HL-60 (cell line): ENCODE data around the gene SLC35F3.

ENCODE experiments used
- SPI1 ChIP-seq: IDR thresholded peaks from 2 replicates; pipeline ENCODE4 v1.6.1; 2012; ENCODE audit warnings: low read depth, mild to moderate bottlenecking, borderline replicate concordance
- TF ChIP-seq, protein P1 (sequence below): IDR thresholded peaks from one replicate; pipeline ENCODE4 v1.5.1; 2011; ENCODE audit warnings: low read length, control low read depth, inconsistent platforms; ENCODE audit not compliant: insufficient read depth
- TF ChIP-seq, protein P2 (sequence below): IDR thresholded peaks from 2 replicates; pipeline ENCODE4 v1.6.1; 2012; ENCODE audit warnings: low read depth; ENCODE audit not compliant: insufficient replicate concordance

DNA sequence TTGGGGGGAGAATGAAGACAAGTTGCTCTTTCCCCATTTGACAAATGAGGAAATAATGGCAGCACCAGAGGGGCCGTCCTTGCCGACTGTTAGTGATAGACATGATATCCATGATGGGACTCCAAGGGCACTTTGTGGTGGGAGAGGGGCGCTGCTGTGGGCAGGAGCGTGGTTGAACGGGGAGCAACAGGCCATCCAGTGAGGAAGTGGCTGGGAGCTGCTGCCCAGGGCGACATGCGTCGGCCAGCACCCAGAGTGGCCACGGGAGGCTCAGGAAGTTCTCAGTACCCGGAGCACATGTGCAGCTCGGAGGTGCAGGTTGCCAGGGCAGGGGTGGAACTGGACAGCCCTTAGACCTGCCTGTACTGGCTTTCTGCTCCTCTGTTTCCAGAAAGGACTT is 71.0 kb downstream of the SLC35F3 start:
- TF ChIP-seq, protein P1, sequence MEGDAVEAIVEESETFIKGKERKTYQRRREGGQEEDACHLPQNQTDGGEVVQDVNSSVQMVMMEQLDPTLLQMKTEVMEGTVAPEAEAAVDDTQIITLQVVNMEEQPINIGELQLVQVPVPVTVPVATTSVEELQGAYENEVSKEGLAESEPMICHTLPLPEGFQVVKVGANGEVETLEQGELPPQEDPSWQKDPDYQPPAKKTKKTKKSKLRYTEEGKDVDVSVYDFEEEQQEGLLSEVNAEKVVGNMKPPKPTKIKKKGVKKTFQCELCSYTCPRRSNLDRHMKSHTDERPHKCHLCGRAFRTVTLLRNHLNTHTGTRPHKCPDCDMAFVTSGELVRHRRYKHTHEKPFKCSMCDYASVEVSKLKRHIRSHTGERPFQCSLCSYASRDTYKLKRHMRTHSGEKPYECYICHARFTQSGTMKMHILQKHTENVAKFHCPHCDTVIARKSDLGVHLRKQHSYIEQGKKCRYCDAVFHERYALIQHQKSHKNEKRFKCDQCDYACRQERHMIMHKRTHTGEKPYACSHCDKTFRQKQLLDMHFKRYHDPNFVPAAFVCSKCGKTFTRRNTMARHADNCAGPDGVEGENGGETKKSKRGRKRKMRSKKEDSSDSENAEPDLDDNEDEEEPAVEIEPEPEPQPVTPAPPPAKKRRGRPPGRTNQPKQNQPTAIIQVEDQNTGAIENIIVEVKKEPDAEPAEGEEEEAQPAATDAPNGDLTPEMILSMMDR, result no peak
- TF ChIP-seq SPI1, result no peak
- TF ChIP-seq, protein P2, sequence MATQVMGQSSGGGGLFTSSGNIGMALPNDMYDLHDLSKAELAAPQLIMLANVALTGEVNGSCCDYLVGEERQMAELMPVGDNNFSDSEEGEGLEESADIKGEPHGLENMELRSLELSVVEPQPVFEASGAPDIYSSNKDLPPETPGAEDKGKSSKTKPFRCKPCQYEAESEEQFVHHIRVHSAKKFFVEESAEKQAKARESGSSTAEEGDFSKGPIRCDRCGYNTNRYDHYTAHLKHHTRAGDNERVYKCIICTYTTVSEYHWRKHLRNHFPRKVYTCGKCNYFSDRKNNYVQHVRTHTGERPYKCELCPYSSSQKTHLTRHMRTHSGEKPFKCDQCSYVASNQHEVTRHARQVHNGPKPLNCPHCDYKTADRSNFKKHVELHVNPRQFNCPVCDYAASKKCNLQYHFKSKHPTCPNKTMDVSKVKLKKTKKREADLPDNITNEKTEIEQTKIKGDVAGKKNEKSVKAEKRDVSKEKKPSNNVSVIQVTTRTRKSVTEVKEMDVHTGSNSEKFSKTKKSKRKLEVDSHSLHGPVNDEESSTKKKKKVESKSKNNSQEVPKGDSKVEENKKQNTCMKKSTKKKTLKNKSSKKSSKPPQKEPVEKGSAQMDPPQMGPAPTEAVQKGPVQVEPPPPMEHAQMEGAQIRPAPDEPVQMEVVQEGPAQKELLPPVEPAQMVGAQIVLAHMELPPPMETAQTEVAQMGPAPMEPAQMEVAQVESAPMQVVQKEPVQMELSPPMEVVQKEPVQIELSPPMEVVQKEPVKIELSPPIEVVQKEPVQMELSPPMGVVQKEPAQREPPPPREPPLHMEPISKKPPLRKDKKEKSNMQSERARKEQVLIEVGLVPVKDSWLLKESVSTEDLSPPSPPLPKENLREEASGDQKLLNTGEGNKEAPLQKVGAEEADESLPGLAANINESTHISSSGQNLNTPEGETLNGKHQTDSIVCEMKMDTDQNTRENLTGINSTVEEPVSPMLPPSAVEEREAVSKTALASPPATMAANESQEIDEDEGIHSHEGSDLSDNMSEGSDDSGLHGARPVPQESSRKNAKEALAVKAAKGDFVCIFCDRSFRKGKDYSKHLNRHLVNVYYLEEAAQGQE, result no peak
